ENCODE results near the gene BAIAP2. TPM values are rescaled to one million over a fixed set of nuclear protein-coding genes. Genes with fewer than 3 reads are reported as not detected.
"Not testable (repeated sequence)": the region's sequence is repeated elsewhere in the genome, so short reads cannot be mapped to it uniquely, and the experiment has no call there.

The BAIAP2 gene
- total and polyA plus RNA-seq, 4 experiments from 2014 or later: 2.1 to 7.2 (median 5.5) TPM

DNA sequence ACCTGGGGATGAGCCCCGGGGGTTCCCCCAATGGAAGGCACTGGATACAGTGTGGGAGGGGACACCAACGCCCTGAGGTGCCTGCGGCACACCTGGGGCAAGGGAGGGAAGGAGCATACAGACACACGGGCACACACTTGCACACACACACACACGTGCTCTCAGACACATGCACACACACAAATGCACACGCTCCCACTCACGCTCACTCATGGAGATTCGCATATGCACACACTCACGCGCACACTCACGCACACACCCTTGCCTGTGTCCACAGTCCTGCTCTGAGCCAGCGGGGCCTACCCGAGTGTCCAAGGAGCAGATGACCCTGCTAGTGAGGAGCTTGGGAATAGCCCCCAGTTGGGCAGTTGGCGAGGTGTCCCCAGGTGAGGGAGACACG is 113.6 kb downstream of the BAIAP2 start:
- ChIA-PET POLR2A (ENCODE audit: partially characterized antibody) (no interaction called here), CTCF (ENCODE audit: partially characterized antibody) (no interaction called here)
- H3K27ac Mint-ChIP-seq: no peak overlapping the region

DNA sequence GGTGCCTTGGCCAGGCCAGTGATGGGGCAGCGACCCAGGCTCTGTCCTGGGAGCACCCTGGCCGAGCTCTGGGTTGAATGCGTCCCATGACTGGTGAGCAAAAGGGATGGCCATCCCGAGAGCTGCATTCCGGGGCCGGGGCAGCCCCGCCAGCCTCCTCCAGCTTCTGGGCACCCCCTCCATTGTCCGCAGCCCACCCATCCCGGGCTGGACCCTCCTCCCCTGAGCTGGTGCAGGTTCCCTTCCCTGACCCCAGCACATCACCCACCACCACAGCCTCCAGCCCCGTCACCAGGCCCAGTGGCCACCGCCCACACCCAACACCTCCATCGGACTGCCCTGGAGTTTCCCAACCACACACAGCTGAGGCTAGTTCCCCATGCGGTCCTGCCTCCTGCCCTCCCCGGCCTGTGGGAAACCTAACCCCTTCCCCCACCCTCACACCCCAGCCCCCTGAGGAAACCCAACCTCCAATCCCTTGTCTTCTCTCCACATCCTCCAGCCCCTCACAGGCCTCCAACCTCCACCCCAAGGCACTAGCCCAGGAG is 114.1 kb downstream of the BAIAP2 start:
- Histone ChIP-seq H3K9me3 (ENCODE audit: control insufficient read depth in 1 of 2, low read length in 2 of 2) (no peaks in the 10 kb centered on the region), H3K27me3 (ENCODE audit: insufficient read depth, low read length) (no peaks in the 10 kb centered on the region), H3K4me1 (ENCODE audit: insufficient read depth, low read length) (no peaks in the 10 kb centered on the region), H3K36me3 (ENCODE audit: insufficient read depth, low read length) (no peaks in the 10 kb centered on the region), H3K27ac (ENCODE audit: low read depth, low read length) (no peak overlapping the region), H3K4me3 (ENCODE audit: low read length in 2 of 2) (no peak overlapping the region)
- Mint-ChIP-seq H3K9me3 (no peaks in the 10 kb centered on the region), H3K27ac (no peak overlapping the region), H3K4me1 (peaks cover 0 to 8% (median 3%) of the 10 kb centered on the region in 4 donors), H3K36me3 (no peaks in the 10 kb centered on the region), H3K27me3 (peaks cover 8 to 10% of the 10 kb centered on the region in 2 donors), H3K4me3 (no peak overlapping the region)
- intact Hi-C loops (cut with micrococcal nuclease): no loop called here
- no peak for DNase-seq
- CTCF ChIA-PET (ENCODE audit: partially characterized antibody): no interaction called here
- POLR2A ChIA-PET (ENCODE audit: partially characterized antibody): no interaction called here

More for the DNA sequence above, 113.6 kb downstream of the BAIAP2 start:
- H3K4me1 Mint-ChIP-seq: peaks cover 0 to 7% (median 3%) of the 10 kb centered on the region in 4 donors
- intact Hi-C loops (cut with micrococcal nuclease): no loop called here
- Histone ChIP-seq H3K27me3 (ENCODE audit: insufficient read depth, low read length) (no peaks in the 10 kb centered on the region), H3K36me3 (ENCODE audit: insufficient read depth, low read length) (no peaks in the 10 kb centered on the region), H3K9me3 (ENCODE audit: control insufficient read depth in 1 of 2, low read length in 2 of 2) (no peaks in the 10 kb centered on the region), H3K27ac (ENCODE audit: low read depth, low read length) (no peak overlapping the region), H3K4me1 (ENCODE audit: insufficient read depth, low read length) (no peaks in the 10 kb centered on the region), H3K4me3 (ENCODE audit: low read length in 2 of 2) (no peak overlapping the region)
- H3K36me3 Mint-ChIP-seq: no peaks in the 10 kb centered on the region
- DNase-seq: no peak
- H3K4me3 Mint-ChIP-seq: no peak overlapping the region
- no peaks in the 10 kb centered on the region for H3K9me3 Mint-ChIP-seq
- peaks cover 8 to 10% of the 10 kb centered on the region in 2 donors for H3K27me3 Mint-ChIP-seq

DNA sequence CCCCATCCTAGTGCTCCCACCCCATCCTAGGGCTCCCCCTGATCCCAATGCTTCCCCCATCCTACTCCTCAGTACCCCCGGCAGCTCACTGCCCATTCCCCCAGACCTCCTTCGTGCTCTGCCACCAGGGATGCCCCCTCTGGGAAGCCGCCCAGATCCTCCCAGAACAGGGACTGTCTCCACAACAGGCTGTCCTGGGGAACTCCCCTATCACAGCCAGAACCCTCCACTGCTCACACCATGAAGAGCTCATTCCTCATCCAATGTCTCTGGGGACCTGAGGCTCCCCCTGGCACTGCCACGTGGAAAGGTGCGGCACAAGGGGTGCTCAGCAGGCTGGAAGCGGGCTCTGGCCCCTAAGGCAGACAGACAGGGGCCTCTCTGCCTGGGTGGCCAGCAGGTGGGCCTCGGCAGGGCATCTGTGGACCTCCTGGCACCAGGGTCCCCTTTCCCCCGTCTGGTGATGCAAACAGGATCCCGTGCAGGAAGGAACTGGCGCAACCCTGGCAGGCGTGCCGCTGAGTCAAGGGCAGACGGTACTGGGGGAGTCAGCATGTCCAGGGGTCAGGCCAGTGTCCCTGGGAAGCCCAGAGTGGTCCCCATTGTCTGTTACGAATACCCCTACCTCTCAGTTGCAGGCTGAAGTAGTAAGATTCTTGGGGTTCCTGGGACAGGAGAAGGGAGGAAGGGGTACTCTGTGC is 115.6 kb downstream of the BAIAP2 start:
- Histone ChIP-seq H3K9me3 (ENCODE audit: control insufficient read depth in 1 of 2, low read length in 2 of 2) (no peaks in the 10 kb centered on the region), H3K4me1 (ENCODE audit: insufficient read depth, low read length) (no peaks in the 10 kb centered on the region), H3K27ac (ENCODE audit: low read depth, low read length) (no peak overlapping the region), H3K36me3 (ENCODE audit: insufficient read depth, low read length) (no peaks in the 10 kb centered on the region), H3K27me3 (ENCODE audit: insufficient read depth, low read length) (no peaks in the 10 kb centered on the region), H3K4me3 (ENCODE audit: low read length in 2 of 2) (no peak overlapping the region)
- intact Hi-C loops (cut with micrococcal nuclease): no loop called here
- DNase-seq: peak in 1 of 5 donors; percentile 8
- no peaks in the 10 kb centered on the region for H3K36me3 Mint-ChIP-seq
- peaks cover 8 to 10% of the 10 kb centered on the region in 2 donors for H3K27me3 Mint-ChIP-seq
- H3K4me3 Mint-ChIP-seq: no peak overlapping the region
- H3K4me1 Mint-ChIP-seq: peaks cover 0 to 8% (median 3%) of the 10 kb centered on the region in 4 donors
- H3K27ac Mint-ChIP-seq: peak overlapping the region in 1 of 7 donors; percentile 30
- POLR2A ChIA-PET (ENCODE audit: partially characterized antibody): interaction anchor here (0.6 kb wide), 1 partner anchor 335 kb away, joined by 7 read pairs; no protein-coding TSS in a partner anchor
- CTCF ChIA-PET (ENCODE audit: partially characterized antibody): no interaction called here
- no peaks in the 10 kb centered on the region for H3K9me3 Mint-ChIP-seq

DNA sequence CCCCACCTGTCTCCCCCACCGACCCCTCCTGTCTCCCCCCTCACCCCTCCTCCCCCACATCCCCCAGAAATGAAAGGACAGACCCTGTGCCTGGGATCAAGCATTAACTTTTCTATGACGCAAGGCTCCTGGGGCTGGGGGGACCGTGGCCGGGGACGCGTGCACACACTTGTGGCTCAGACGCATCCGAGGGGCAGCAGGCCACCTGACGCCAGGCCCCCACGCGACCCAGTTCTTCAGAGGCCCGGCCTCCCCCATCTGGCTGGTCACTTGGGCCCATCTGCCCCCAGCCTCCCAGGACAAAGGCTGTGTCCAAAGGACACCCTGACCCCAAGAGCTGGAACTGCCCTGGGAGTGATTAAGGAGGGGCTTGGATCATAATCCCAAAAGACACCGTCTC is 116.3 kb downstream of the BAIAP2 start:
- no peaks in the 10 kb centered on the region for H3K36me3 Mint-ChIP-seq
- POLR2A ChIA-PET (ENCODE audit: partially characterized antibody): no interaction called here
- H3K4me3 Mint-ChIP-seq: no peak overlapping the region
- no peaks in the 10 kb centered on the region for H3K27me3 ChIP-seq (ENCODE audit: insufficient read depth, low read length)
- H3K9me3 Mint-ChIP-seq: no peaks in the 10 kb centered on the region
- no peak overlapping the region for H3K27ac ChIP-seq (ENCODE audit: low read depth, low read length)
- CTCF ChIA-PET (ENCODE audit: partially characterized antibody): no interaction called here
- no peaks in the 10 kb centered on the region for H3K36me3 ChIP-seq (ENCODE audit: insufficient read depth, low read length)
- intact Hi-C loops (cut with micrococcal nuclease): no loop called here
- peaks cover 0 to 8% (median 3%) of the 10 kb centered on the region in 4 donors for H3K4me1 Mint-ChIP-seq
- H3K4me1 ChIP-seq (ENCODE audit: insufficient read depth, low read length): no peaks in the 10 kb centered on the region
- peak in 1 of 5 donors; percentile 13 for DNase-seq
- H3K27ac Mint-ChIP-seq: peak overlapping the region in 3 of 7 donors; percentile 47 to 63 (median 50)
- peaks cover 8 to 10% of the 10 kb centered on the region in 2 donors for H3K27me3 Mint-ChIP-seq
- H3K9me3 ChIP-seq (ENCODE audit: control insufficient read depth in 1 of 2, low read length in 2 of 2): no peaks in the 10 kb centered on the region
- no peak overlapping the region for H3K4me3 ChIP-seq (ENCODE audit: low read length in 2 of 2)

DNA sequence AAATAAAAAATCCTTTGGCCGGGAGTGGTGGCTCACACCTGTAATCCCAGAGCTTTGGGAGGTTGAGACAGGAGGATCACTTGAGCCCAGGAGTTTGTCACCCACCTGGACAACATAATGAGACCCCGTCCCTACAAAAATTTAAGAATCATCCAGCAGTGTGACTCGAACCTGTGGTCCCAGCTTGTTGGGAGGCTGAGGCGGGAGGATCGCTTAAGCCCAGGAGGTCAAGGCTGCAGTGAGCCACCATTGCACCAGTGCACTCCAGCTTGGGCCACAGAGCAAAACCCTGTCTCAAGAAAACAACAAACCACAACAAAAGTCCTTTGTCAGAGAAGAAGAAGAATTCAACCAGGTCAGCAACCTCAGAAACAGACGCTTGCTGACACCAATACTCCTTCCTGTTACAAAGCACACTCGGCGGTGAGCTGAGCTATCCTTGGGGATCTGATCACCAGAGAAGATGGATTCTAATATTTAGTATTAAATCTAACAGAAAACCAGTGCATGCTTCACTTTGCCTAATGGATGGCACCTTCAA is 117.4 kb downstream of the BAIAP2 start:
- no peak overlapping the region for H3K4me3 ChIP-seq (ENCODE audit: low read length in 2 of 2)
- H3K9me3 ChIP-seq (ENCODE audit: control insufficient read depth in 1 of 2, low read length in 2 of 2): no peaks in the 10 kb centered on the region
- H3K4me3 Mint-ChIP-seq: no peak overlapping the region
- H3K27me3 ChIP-seq (ENCODE audit: insufficient read depth, low read length): no peaks in the 10 kb centered on the region
- CTCF ChIA-PET (ENCODE audit: partially characterized antibody): interaction anchor here (1.2 to 1.3 kb wide), 2 partner anchors 10 to 11 kb away, joined by 3 to 4 read pairs; no protein-coding TSS in a partner anchor
- no peak overlapping the region for H3K27ac ChIP-seq (ENCODE audit: low read depth, low read length)
- H3K9me3 Mint-ChIP-seq: no peaks in the 10 kb centered on the region
- H3K4me1 ChIP-seq (ENCODE audit: insufficient read depth, low read length): no peaks in the 10 kb centered on the region
- H3K4me1 Mint-ChIP-seq: peaks cover 0 to 8% (median 3%) of the 10 kb centered on the region in 4 donors
- H3K36me3 ChIP-seq (ENCODE audit: insufficient read depth, low read length): no peaks in the 10 kb centered on the region
- peak overlapping the region in 4 of 7 donors; percentile 47 to 93 (median 60) for H3K27ac Mint-ChIP-seq
- POLR2A ChIA-PET (ENCODE audit: partially characterized antibody): no interaction called here
- H3K27me3 Mint-ChIP-seq: peaks cover 8 to 10% of the 10 kb centered on the region in 2 donors
- DNase-seq: peak in 1 of 5 donors; percentile 13
- intact Hi-C loops (cut with micrococcal nuclease): no loop called here
- H3K36me3 Mint-ChIP-seq: no peaks in the 10 kb centered on the region

DNA sequence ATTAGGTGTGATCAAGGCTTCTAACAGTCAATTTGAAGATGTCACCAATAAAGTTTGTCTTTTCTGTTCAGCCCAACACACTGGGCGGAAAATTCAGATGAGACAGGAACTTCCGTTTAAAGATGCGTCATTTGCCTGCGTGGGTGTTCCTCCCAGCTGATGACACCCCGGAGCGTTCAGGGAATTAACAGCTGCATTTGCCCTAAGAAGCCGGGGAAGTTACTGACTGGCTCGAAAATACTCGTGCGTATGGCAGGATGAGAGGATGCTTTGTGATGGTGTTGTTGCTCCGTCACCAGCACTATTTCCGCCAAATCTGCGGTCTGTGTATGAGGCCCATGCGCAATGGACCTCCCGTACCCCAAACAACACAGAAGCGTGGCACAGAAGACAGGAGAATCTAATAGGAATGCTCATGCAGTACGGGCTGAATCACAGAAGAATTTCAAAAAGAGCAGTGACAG is 118.4 kb downstream of the BAIAP2 start:
- peak overlapping the region in 5 of 8 donors; percentile 31 to 48 (median 38) for H3K4me3 Mint-ChIP-seq
- Histone ChIP-seq H3K4me3 (ENCODE audit: low read length in 2 of 2) (no peak overlapping the region), H3K4me1 (ENCODE audit: insufficient read depth, low read length) (no peaks in the 10 kb centered on the region), H3K27ac (ENCODE audit: low read depth, low read length) (no peak overlapping the region), H3K36me3 (ENCODE audit: insufficient read depth, low read length) (no peaks in the 10 kb centered on the region), H3K9me3 (ENCODE audit: control insufficient read depth in 1 of 2, low read length in 2 of 2) (no peaks in the 10 kb centered on the region), H3K27me3 (ENCODE audit: insufficient read depth, low read length) (no peaks in the 10 kb centered on the region)
- peak overlapping the region; percentile 74 to 93 (median 87) for H3K27ac Mint-ChIP-seq
- CTCF ChIA-PET (ENCODE audit: partially characterized antibody): no interaction called here
- intact Hi-C loops (cut with micrococcal nuclease): no loop called here
- H3K27me3 Mint-ChIP-seq: peaks cover 5 to 7% of the 10 kb centered on the region in 2 donors
- H3K4me1 Mint-ChIP-seq: peaks cover 0 to 8% (median 3%) of the 10 kb centered on the region in 4 donors
- H3K9me3 Mint-ChIP-seq: no peaks in the 10 kb centered on the region
- POLR2A ChIA-PET (ENCODE audit: partially characterized antibody): no interaction called here
- H3K36me3 Mint-ChIP-seq: no peaks in the 10 kb centered on the region
- peak; percentile 26 to 69 (median 58) for DNase-seq

DNA sequence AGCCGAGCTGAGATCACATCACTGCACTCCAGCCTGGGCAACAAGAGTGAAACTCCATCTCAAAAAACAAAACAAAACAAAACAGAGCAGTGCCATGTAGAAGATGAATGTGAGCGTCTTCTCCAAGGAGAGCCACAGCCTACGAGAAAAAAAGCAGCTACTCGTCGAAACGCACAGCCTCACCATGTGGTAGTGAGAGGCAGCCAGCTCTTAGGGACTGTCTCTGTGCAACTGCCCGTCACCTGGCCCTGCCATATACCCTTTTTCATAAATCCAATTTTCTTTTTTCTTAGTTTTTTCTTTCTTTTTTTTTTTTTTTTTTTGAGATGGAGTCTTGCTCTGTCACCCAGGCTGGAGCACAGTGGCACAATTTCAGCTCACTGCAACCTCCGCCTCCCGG is 119.1 kb downstream of the BAIAP2 start:
- H3K27ac Mint-ChIP-seq: peak overlapping the region in 3 of 7 donors; percentile 74 to 90 (median 86)
- H3K9me3 ChIP-seq (ENCODE audit: control insufficient read depth in 1 of 2, low read length in 2 of 2); H3K36me3 ChIP-seq (ENCODE audit: insufficient read depth, low read length); intact Hi-C loops (cut with micrococcal nuclease); H3K4me3 ChIP-seq (ENCODE audit: low read length in 2 of 2); H3K27ac ChIP-seq (ENCODE audit: low read depth, low read length); H3K9me3 Mint-ChIP-seq; CTCF ChIA-PET (ENCODE audit: partially characterized antibody); DNase-seq; H3K4me3 Mint-ChIP-seq; H3K27me3 Mint-ChIP-seq; POLR2A ChIA-PET (ENCODE audit: partially characterized antibody); H3K27me3 ChIP-seq (ENCODE audit: insufficient read depth, low read length); H3K4me1 ChIP-seq (ENCODE audit: insufficient read depth, low read length); H3K4me1 Mint-ChIP-seq; H3K36me3 Mint-ChIP-seq: not testable (repeated sequence)

Measured in CD4-positive, alpha-beta memory T cell (primary cell).